ENCODE measurements around the gene GINS2.

DNA sequence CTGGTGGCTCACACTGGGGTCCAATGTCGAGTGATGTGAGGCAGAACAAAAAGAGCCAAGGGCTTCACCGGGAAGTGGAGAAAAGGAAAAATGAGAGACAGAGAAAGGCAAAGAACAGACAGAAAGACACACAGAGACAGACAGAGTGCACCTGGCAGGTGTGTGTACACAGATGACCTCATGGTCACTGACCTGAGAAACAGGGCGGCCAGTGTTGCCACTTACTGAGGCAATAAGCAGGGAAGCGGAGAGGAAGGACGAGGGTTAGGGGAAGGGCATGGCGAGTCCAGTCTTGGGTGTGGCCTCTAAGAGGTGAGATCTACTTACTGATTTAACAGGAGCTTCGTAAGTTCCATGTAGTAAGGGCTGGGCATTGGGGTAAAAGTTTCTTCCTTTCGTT lies 7.5 kb downstream of the GINS2 start:
- TF ChIP-seq POLR2A (IDR thresholded peaks at IDR 0.05): no peak
- TF ChIP-seq, protein P1, sequence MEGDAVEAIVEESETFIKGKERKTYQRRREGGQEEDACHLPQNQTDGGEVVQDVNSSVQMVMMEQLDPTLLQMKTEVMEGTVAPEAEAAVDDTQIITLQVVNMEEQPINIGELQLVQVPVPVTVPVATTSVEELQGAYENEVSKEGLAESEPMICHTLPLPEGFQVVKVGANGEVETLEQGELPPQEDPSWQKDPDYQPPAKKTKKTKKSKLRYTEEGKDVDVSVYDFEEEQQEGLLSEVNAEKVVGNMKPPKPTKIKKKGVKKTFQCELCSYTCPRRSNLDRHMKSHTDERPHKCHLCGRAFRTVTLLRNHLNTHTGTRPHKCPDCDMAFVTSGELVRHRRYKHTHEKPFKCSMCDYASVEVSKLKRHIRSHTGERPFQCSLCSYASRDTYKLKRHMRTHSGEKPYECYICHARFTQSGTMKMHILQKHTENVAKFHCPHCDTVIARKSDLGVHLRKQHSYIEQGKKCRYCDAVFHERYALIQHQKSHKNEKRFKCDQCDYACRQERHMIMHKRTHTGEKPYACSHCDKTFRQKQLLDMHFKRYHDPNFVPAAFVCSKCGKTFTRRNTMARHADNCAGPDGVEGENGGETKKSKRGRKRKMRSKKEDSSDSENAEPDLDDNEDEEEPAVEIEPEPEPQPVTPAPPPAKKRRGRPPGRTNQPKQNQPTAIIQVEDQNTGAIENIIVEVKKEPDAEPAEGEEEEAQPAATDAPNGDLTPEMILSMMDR (IDR thresholded peaks at IDR 0.05): no peak

Measured in breast epithelium (tissue), 3 donors.